HG03521 (cell line): Measurements from ENCODE around the gene TBPL2.
"Not testable (repeated sequence)": the region's sequence is repeated elsewhere in the genome, so short reads cannot be mapped to it uniquely, and the experiment has no call there.

Source experiments
- ATAC-seq: cut with Tn5 transposase; IDR thresholded peaks from one replicate; pipeline ENCODE4 v1.9.1; 2021; ENCODE audit warnings: mild to moderate bottlenecking, moderate library complexity; ENCODE audit not compliant: unreplicated experiment

The TBPL2 gene

DNA sequence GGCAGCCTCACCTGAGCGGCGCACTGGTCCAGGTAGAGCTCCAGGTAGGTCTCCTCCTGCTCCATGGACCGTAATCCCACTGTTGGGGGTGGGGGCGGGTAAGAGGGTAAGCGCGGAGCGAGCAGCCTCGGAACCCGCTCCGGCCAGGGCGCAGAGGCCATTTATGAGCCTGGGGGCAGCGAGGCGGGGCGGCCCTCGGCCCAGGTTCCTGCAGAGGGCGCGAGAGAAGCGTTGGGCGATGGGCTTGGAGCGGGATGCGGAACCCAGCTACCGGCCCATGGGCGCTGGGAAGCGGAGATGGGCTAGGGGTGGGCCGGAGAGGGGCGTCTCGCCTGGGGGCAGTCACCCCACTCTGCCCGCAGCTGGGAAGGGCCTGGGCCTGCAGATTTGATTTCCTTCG, at the start of gene TBPL2:
TBPL2 (minus strand) TSS at position 232 of the 400 bp plus-strand sequence; CDS start at position 65, 167 bp downstream.
- ATAC-seq, result no peak

DNA sequence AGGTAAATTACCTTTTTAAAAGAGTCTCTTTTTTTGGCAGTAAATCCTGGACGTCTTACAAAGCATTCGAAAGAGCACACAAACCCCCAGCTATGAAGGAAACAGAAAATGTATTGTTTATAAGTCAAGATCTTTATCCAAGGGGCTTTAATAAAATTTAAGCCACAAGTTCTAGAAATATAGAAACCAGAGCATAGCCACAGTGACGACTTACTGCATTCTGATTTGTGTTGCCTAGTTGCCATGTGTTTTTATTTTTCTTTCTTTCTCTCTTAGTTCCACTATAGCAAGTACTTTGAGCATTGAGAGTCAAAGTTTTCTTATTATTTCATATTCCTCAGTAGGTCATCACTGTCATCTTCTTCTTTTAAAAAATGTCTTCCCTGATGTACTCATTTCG, 47.8 kb upstream of the TBPL2 start:
- no peak for ATAC-seq

GRCh38 chr14:55482936-55483605, 42.7 kb upstream of the TBPL2 start:
- ATAC-seq, result no peak

DNA sequence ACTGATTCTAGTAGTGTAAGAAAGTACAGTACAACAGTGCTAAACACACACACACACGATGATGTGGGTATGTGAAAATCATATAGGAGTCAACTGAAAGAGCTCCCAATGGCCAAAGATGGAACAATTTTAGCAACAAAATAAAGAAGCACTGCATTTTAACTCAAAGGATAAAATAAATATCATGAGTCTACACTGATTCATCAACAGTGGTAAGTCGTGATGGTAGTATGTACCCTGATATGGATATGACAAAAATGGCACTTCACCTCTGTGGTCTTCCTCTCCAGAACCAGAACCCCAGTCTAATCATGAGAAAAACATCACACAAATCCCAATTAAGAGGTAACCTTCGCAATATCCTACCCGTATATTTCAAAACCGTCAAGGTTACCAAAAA, 41.4 kb upstream of the TBPL2 start:
- ATAC-seq, result no peak

GRCh38 chr14:55477680-55478079, 37.3 kb upstream of the TBPL2 start:
- ATAC-seq, result no peak

GRCh38 chr14:55476448-55476847, 36.0 kb upstream of the TBPL2 start:
- ATAC-seq, result not testable (repeated sequence)

- no peak for ATAC-seq
These were observed 33.4 kb upstream of the TBPL2 start for GRCh38 chr14:55473786-55474185.

DNA sequence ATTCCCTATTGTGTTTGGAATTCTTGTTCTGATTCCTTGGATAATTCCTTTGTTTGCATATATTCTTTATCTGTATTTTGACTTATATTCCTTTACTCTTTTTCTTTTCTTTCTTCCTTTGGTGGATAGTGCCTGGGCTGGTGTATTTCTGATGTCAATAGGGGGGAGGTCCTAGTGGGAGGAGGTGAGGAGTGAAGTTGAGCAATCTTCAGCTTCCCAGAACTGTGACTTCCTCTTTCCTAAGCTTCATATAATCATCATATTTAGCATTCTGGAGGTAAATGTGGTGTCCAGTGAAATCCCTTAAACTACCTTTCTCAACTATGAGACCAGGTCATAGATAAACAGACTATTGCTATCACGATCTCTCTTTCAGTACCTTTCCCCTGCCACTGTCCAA, 29.6 kb upstream of the TBPL2 start:
- no peak for ATAC-seq

DNA sequence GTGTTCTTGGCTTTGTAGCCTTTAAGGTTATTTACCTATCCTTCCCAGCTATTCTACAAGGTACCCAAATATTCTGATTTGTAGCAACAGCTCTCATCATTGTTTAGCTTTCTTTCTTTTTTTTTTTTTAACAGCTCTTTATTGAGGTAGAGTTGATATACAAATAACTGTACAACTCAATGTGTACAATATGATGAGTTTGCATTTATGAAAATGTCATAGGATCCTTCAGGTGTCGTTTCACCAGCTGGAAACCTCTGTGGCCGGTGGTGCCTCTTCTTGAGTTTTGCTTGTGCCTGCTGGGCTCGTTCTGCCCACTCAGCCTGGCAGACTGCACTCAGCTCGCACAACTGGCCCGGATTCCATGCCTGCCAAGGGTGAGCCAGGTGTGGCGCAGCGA, 26.9 kb upstream of the TBPL2 start:
- no peak for ATAC-seq

GRCh38 chr14:55458800-55459515, 18.5 kb upstream of the TBPL2 start:
- peak; percentile 58 for ATAC-seq

GRCh38 chr14:55457496-55457895, 17.1 kb upstream of the TBPL2 start:
- ATAC-seq, result no peak

DNA sequence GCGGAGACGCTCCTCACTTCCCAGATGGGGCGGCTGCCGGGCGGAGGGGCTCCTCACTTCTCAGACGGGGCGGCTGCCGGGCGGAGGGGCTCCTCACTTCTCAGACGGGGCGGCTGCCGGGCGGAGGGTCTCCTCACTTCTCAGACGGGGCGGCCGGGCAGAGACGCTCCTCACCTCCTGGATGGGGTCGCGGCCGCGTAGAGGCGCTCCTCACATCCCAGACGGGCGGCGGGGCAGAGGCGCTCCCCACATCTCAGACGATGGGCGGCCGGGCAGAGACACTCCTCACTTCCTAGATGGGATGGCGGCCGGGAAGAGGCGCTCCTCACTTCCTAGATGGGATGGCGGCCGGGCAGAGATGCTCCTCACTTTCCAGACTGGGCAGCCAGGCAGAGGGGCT, 16.0 kb upstream of the TBPL2 start:
- not testable (repeated sequence) for ATAC-seq

- no peak for ATAC-seq
These were observed 14.0 kb upstream of the TBPL2 start for GRCh38 chr14:55454264-55455002.

- ATAC-seq, result no peak
These were observed 11.5 kb upstream of the TBPL2 start for GRCh38 chr14:55451950-55452349.

DNA sequence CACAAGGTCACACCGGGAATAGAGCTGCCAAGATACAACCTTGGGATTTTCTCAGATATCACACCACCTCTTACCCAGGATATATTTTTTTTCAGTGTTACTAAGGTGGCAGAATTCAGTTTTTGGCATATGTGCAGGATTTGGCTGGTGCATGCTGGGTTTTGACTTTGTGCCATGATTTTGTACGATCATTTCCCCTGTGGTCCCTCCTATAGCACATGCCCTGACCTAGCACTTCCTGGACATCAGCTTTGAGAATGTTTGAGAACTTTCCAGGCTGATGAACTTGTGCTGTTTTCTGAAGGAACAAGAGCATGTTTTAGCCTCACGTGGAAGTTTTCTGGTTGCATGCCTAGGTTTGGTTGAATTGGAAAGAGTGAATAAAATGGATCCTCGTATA, 11.0 kb upstream of the TBPL2 start:
- no peak for ATAC-seq

DNA sequence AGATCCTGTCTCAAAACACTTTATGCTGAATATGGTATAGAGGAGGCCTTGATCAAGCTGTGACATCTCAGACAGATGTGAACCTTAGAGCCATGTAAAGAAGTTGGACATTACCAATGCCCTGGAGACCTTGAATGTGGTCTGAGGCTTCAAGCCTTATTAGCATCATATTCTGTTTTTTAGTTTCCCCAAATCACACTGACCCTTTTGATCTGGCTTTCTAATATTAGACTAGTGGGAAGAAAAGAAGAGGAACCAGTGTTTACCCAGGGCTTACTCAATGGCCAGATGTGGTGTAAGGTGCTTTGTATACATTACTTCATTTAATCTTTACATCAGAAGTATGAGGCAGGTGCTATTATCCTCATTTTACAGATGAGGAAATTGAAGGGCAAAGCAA, 10.6 kb upstream of the TBPL2 start:
- ATAC-seq, result no peak

- no peak for ATAC-seq
These were observed 10.1 kb upstream of the TBPL2 start for GRCh38 chr14:55450539-55450938.

DNA sequence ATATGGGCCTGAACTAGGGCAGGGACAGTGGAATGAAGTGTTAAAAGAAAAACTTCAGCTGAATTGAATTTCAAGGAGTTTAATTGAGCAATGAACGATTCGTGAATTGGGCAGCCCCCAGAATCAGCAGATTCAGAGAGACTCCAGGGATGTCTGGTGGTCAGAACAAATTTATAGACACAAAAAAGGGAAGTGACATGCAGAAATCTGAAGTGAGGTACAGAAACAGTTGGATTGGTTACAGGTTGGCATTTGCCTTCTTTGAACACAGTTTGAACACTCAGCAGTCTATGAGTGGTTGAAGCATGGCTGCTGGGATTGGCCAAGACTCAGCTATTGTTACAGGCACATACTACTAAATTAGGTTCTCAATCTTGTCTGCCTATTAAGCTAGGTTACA, 9.7 kb upstream of the TBPL2 start:
- no peak for ATAC-seq

- no peak for ATAC-seq
These were observed 8.7 kb upstream of the TBPL2 start for GRCh38 chr14:55449116-55449515.

DNA sequence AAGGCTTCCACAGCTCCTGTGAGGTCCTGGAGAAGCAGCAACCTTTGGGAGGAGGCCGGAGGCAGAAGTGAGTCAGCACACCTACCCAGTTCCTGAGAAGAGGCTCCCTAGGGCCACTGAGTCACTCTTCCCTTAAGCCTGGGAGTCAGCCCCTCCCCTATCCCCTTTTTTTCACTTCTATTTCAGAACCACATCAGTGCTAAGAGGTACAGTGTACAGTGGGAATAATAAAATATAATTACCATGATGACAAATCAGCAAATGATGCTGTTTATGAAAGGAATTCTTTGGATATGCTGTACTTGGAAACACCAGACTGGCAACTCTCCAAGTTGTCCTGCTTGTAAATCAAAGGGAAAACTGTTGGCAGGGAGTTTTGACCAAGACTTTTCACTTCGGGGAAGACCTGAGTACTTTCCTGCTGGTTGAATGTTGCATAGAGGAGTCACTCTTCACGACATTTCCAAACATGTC, 7.8 kb upstream of the TBPL2 start:
- no peak for ATAC-seq

GRCh38 chr14:55446833-55447232, 6.4 kb upstream of the TBPL2 start:
- ATAC-seq, result no peak
